KMS-11 (cell line): ENCODE results near the gene RAD1.

ENCODE experiments used
- H2AFZ ChIP-seq: fragments of 200-600 bp; sonication (generic); 2 replicates; pipeline ENCODE4 v1.6.1; 2016; ENCODE audit warnings: antibody characterized with exemption, mixed run types, low read depth
- H3K27ac ChIP-seq: fragments of 200-600 bp; sonication (generic); 2 replicates; pipeline ENCODE4 v1.6.1; 2016; ENCODE audit warnings: mild to moderate bottlenecking, mixed run types
- H3K27me3 ChIP-seq: fragments of 200-600 bp; sonication (generic); 2 replicates; pipeline ENCODE4 v1.6.1; 2017; ENCODE audit warnings: mild to moderate bottlenecking, low read depth, mixed run types, moderate library complexity; ENCODE audit not compliant: insufficient read depth
- H3K36me3 ChIP-seq: fragments of 200-600 bp; sonication (generic); 2 replicates; pipeline ENCODE4 v1.6.1; 2017; ENCODE audit warnings: mild to moderate bottlenecking, mixed run types; ENCODE audit not compliant: insufficient read depth
- H3K4me1 ChIP-seq: fragments of 200-600 bp; sonication (generic); 2 replicates; pipeline ENCODE4 v1.6.1; 2016; ENCODE audit warnings: mild to moderate bottlenecking, low read depth, mixed run types; ENCODE audit not compliant: poor library complexity, severe bottlenecking
- H3K4me2 ChIP-seq: fragments of 200-600 bp; sonication (generic); 2 replicates; pipeline ENCODE4 v1.7.0; 2016; ENCODE audit warnings: mild to moderate bottlenecking, mixed run types
- H3K4me3 ChIP-seq: fragments of 200-600 bp; sonication (generic); IDR thresholded peaks from 2 replicates; pipeline ENCODE4 v1.6.1; 2017; ENCODE audit warnings: low read depth, low read length, mixed read lengths; ENCODE audit not compliant: insufficient read depth
- H3K79me2 ChIP-seq: fragments of 200-600 bp; sonication (generic); 2 replicates; pipeline ENCODE4 v1.6.1; 2016; ENCODE audit warnings: low read depth, mixed run types; ENCODE audit not compliant: insufficient read depth
- H3K9ac ChIP-seq: fragments of 200-600 bp; sonication (generic); 2 replicates; pipeline ENCODE4 v1.6.1; 2016; ENCODE audit warnings: mild to moderate bottlenecking, mixed run types
- H4K20me1 ChIP-seq: fragments of 200-600 bp; sonication (generic); 2 replicates; pipeline ENCODE4 v1.6.1; 2016; ENCODE audit warnings: mild to moderate bottlenecking, mixed run types; ENCODE audit not compliant: insufficient read depth
- CTCF ChIP-seq: fragments of 200-600 bp; sonication (generic); conservative IDR thresholded peaks from 2 replicates; pipeline ENCODE4 v1.6.1; 2017; ENCODE audit warnings: low read depth, mild to moderate bottlenecking, antibody characterized with exemption, low read length, moderate library complexity, mixed read lengths

RAD1 gene

GRCh38 chr5:34928267-34928666 lies 13.0 kb upstream of the RAD1 start:
- H3K79me2 ChIP-seq = peaks cover 33% of the 10 kb centered on the region

GRCh38 chr5:34927785-34928184 lies 12.5 kb upstream of the RAD1 start:
- H3K4me1 ChIP-seq = peaks cover 34% of the 10 kb centered on the region
- no peak overlapping the region for H3K9ac ChIP-seq
- no peak overlapping the region for H2AFZ ChIP-seq
- no peaks in the 10 kb centered on the region for H3K27me3 ChIP-seq
- no peak overlapping the region for H3K4me3 ChIP-seq
- no peaks in the 10 kb centered on the region; the same call in 1 of the 2 replicates for H4K20me1 ChIP-seq
- TF ChIP-seq CTCF = no peak
- no peak overlapping the region for H3K4me2 ChIP-seq
- H3K79me2 ChIP-seq = peaks cover 30% of the 10 kb centered on the region
- H3K27ac ChIP-seq = no peak overlapping the region
- peaks cover 14% of the 10 kb centered on the region; the same call in 1 of the 2 replicates for H3K36me3 ChIP-seq

More at GRCh38 chr5:34928267-34928666, 13.0 kb upstream of the RAD1 start:
- Histone ChIP-seq H3K27ac (no peak overlapping the region), H3K27me3 (no peaks in the 10 kb centered on the region), H3K4me3 (no peak overlapping the region), H3K4me2 (peak overlapping the region; percentile 56; the same call in 1 of the 2 replicates), H2AFZ (no peak overlapping the region), H3K9ac (no peak overlapping the region), H3K36me3 (peaks cover 14% of the 10 kb centered on the region; the same call in 1 of the 2 replicates), H3K4me1 (peaks cover 29% of the 10 kb centered on the region), H4K20me1 (no peaks in the 10 kb centered on the region; the same call in 1 of the 2 replicates)
- no peak for TF ChIP-seq CTCF

GRCh38 chr5:34926318-34926888 lies 11.1 kb upstream of the RAD1 start:
- Histone ChIP-seq H4K20me1 (no peaks in the 10 kb centered on the region; the same call in 1 of the 2 replicates), H3K79me2 (peaks cover 29% of the 10 kb centered on the region), H3K27ac (no peak overlapping the region), H3K9ac (no peak overlapping the region), H3K36me3 (peaks cover 14% of the 10 kb centered on the region; the same call in 1 of the 2 replicates), H2AFZ (no peak overlapping the region), H3K4me1 (peaks cover 40% of the 10 kb centered on the region), H3K4me2 (no peak overlapping the region), H3K4me3 (no peak overlapping the region), H3K27me3 (no peaks in the 10 kb centered on the region)
- no peak for TF ChIP-seq CTCF

GRCh38 chr5:34924462-34924765 lies 9.1 kb upstream of the RAD1 start:
- Histone ChIP-seq H3K36me3 (peaks cover 26% of the 10 kb centered on the region; the same call in 1 of the 2 replicates), H3K27ac (no peak overlapping the region), H3K27me3 (no peaks in the 10 kb centered on the region), H3K4me2 (no peak overlapping the region), H3K79me2 (peaks cover 33% of the 10 kb centered on the region; the same call in 1 of the 2 replicates), H2AFZ (no peak overlapping the region), H3K4me3 (no peak overlapping the region), H3K4me1 (peaks cover 35% of the 10 kb centered on the region), H4K20me1 (no peaks in the 10 kb centered on the region; the same call in 1 of the 2 replicates), H3K9ac (no peak overlapping the region)
- TF ChIP-seq CTCF = no peak
